ENCODE results near the gene NTN5.

Gene NTN5

GRCh38 chr19:48686088-48686487 is 13.3 kb upstream of the NTN5 start:
- H3K4me1 ChIP-seq (ENCODE audit: insufficient read depth, low read length, severe bottlenecking), result no peaks in the 10 kb centered on the region
- no peak overlapping the region for H3K27ac ChIP-seq (ENCODE audit: low read depth, low read length, poor library complexity, severe bottlenecking)
- H2AFZ ChIP-seq (ENCODE audit: low read length), result no peak overlapping the region
- no peaks in the 10 kb centered on the region for H3K79me2 ChIP-seq (ENCODE audit: insufficient read depth, low read length)
- H3K36me3 ChIP-seq (ENCODE audit: insufficient read depth, low read length), result no peaks in the 10 kb centered on the region
- no peaks in the 10 kb centered on the region for H3K9me2 ChIP-seq (ENCODE audit: low read depth, low read length)
- H3F3A ChIP-seq (ENCODE audit: insufficient read depth, low read length), result no peaks in the 10 kb centered on the region
- no peaks in the 10 kb centered on the region; the same call in 1 of the 2 replicates for H3K27me3 ChIP-seq (ENCODE audit: insufficient read depth, low read length)
- H3K9ac ChIP-seq (ENCODE audit: low read length), result no peak overlapping the region
- TF ChIP-seq CTCF (IDR thresholded peaks at IDR 0.05; ENCODE audit: low read length) (no peak), EZH2 (IDR thresholded peaks at IDR 0.05; ENCODE audit: borderline replicate concordance, low read length) (no peak)
- no peaks in the 10 kb centered on the region for H3K9me3 ChIP-seq (ENCODE audit: low read length)
- no peaks in the 10 kb centered on the region for H4K20me1 ChIP-seq (ENCODE audit: insufficient read depth, low read length)
- no peak overlapping the region for H3K4me2 ChIP-seq (ENCODE audit: low read length)
- H3K4me3 ChIP-seq (ENCODE audit: low read depth, low read length, poor library complexity, severe bottlenecking), result no peak overlapping the region

GRCh38 chr19:48685583-48685982 is 12.8 kb upstream of the NTN5 start:
- Histone ChIP-seq H3K36me3 (ENCODE audit: insufficient read depth, low read length) (no peaks in the 10 kb centered on the region), H3K4me3 (ENCODE audit: low read depth, low read length, poor library complexity, severe bottlenecking) (no peak overlapping the region), H3K4me2 (ENCODE audit: low read length) (no peak overlapping the region), H3F3A (ENCODE audit: insufficient read depth, low read length) (no peaks in the 10 kb centered on the region), H3K9me3 (ENCODE audit: low read length) (no peaks in the 10 kb centered on the region), H4K20me1 (ENCODE audit: insufficient read depth, low read length) (no peaks in the 10 kb centered on the region), H3K4me1 (ENCODE audit: insufficient read depth, low read length, severe bottlenecking) (no peaks in the 10 kb centered on the region), H3K79me2 (ENCODE audit: insufficient read depth, low read length) (no peaks in the 10 kb centered on the region), H2AFZ (ENCODE audit: low read length) (no peak overlapping the region), H3K27ac (ENCODE audit: low read depth, low read length, poor library complexity, severe bottlenecking) (no peak overlapping the region), H3K27me3 (ENCODE audit: insufficient read depth, low read length) (no peaks in the 10 kb centered on the region; the same call in 1 of the 2 replicates), H3K9ac (ENCODE audit: low read length) (no peak overlapping the region), H3K9me2 (ENCODE audit: low read depth, low read length) (no peaks in the 10 kb centered on the region)
- TF ChIP-seq EZH2 (IDR thresholded peaks at IDR 0.05; ENCODE audit: borderline replicate concordance, low read length) (no peak), CTCF (IDR thresholded peaks at IDR 0.05; ENCODE audit: low read length) (no peak)

GRCh38 chr19:48683349-48683748 is 10.5 kb upstream of the NTN5 start:
- no peak overlapping the region for H3K4me3 ChIP-seq (ENCODE audit: low read depth, low read length, poor library complexity, severe bottlenecking)

More at GRCh38 chr19:48683349-48683748, 10.5 kb upstream of the NTN5 start:
- Histone ChIP-seq H3K9me3 (ENCODE audit: low read length) (no peaks in the 10 kb centered on the region), H3K79me2 (ENCODE audit: insufficient read depth, low read length) (no peaks in the 10 kb centered on the region), H3K27ac (ENCODE audit: low read depth, low read length, poor library complexity, severe bottlenecking) (no peak overlapping the region), H3K9me2 (ENCODE audit: low read depth, low read length) (no peaks in the 10 kb centered on the region), H3K4me2 (ENCODE audit: low read length) (no peak overlapping the region), H3F3A (ENCODE audit: insufficient read depth, low read length) (no peaks in the 10 kb centered on the region), H2AFZ (ENCODE audit: low read length) (no peak overlapping the region), H4K20me1 (ENCODE audit: insufficient read depth, low read length) (no peaks in the 10 kb centered on the region), H3K36me3 (ENCODE audit: insufficient read depth, low read length) (no peaks in the 10 kb centered on the region), H3K4me1 (ENCODE audit: insufficient read depth, low read length, severe bottlenecking) (no peaks in the 10 kb centered on the region), H3K9ac (ENCODE audit: low read length) (no peak overlapping the region), H3K27me3 (ENCODE audit: insufficient read depth, low read length) (no peaks in the 10 kb centered on the region; the same call in 1 of the 2 replicates)
- TF ChIP-seq CTCF (IDR thresholded peaks at IDR 0.05; ENCODE audit: low read length), result no peak
- no peak for TF ChIP-seq EZH2 (IDR thresholded peaks at IDR 0.05; ENCODE audit: borderline replicate concordance, low read length)
